Liver (tissue), 9 donors: ENCODE measurements around the gene PPP1R16B. TPM values are rescaled to one million over a fixed set of nuclear protein-coding genes. Genes with fewer than 3 reads are reported as not detected.

ENCODE experiments used
- DNase-seq: peaks from one replicate; pipeline ENCODE4 v3.0.0-alpha.2; 2017; ENCODE audit warnings: low spot score
- H3K27ac ChIP-seq, 2 donors: one replicate each; pipeline ENCODE4 v1.7.0; 2013; ENCODE audit warnings: inconsistent platforms in 2 of 2, low read length in 2 of 2, control low read depth in 1 of 2, low read depth in 1 of 2, mild to moderate bottlenecking in 1 of 2
- H3K27me3 ChIP-seq, 4 donors: one replicate each; pipeline versions ENCODE4 v1.6.1 to v1.7.0; 2013; ENCODE audit warnings: low read length in 3 of 4, inconsistent platforms in 1 of 4, mild to moderate bottlenecking in 1 of 4, moderate library complexity in 1 of 4; ENCODE audit not compliant: control insufficient read depth in 4 of 4, insufficient read depth in 4 of 4
- H3K36me3 ChIP-seq, 4 donors: one replicate each; pipeline versions ENCODE4 v1.6.1 to v1.7.0; 2013; ENCODE audit warnings: low read length in 3 of 4, mild to moderate bottlenecking in 3 of 4, low read depth in 1 of 4, moderate library complexity in 1 of 4; ENCODE audit not compliant: control insufficient read depth in 4 of 4, insufficient read depth in 3 of 4
- H3K4me1 ChIP-seq, 4 donors: one replicate each; pipeline versions ENCODE4 v1.6.1 to v1.7.0; 2013; ENCODE audit warnings: low read length in 3 of 4, mild to moderate bottlenecking in 3 of 4, moderate library complexity in 1 of 4; ENCODE audit not compliant: control insufficient read depth in 4 of 4, insufficient read depth in 4 of 4
- H3K4me3 ChIP-seq, 3 donors: one replicate each; pipeline versions ENCODE4 v1.6.1 to v1.7.0; 2013; ENCODE audit warnings: low read length in 3 of 3, control low read depth in 1 of 3, low read depth in 1 of 3, mild to moderate bottlenecking in 1 of 3
- H3K9ac ChIP-seq, 2 donors: one replicate each; pipeline ENCODE4 v1.7.0; 2013; ENCODE audit warnings: low read length in 2 of 2, mild to moderate bottlenecking in 2 of 2, moderate library complexity in 2 of 2, control low read depth in 1 of 2, low read depth in 1 of 2
- H3K9me3 ChIP-seq, 4 donors: one replicate each; pipeline versions ENCODE4 v1.6.1 to v1.7.0; 2013; ENCODE audit warnings: low read length in 3 of 4; ENCODE audit not compliant: control insufficient read depth in 4 of 4
- CTCF ChIP-seq: fragments of 150-350 bp; IDR thresholded peaks from 2 replicates; pipeline ENCODE4 v1.5.1; 2017; ENCODE audit warnings: improper control_type of control experiment, low read depth, low read length; ENCODE audit not compliant: missing input control
- EGR1 ChIP-seq, 2 donors: IDR thresholded peaks; 2 replicates each; pipeline ENCODE4 v1.6.1; 2016 to 2018; ENCODE audit warnings: antibody characterized with exemption in 2 of 2, low read depth in 2 of 2
- FOXA1 ChIP-seq: IDR thresholded peaks from 2 replicates; pipeline ENCODE4 v1.6.1; 2016; ENCODE audit warnings: antibody characterized with exemption
- HNF4A ChIP-seq, 2 donors: conservative IDR thresholded peaks; 2 replicates each; pipeline ENCODE4 v1.6.1; 2016; ENCODE audit warnings: antibody characterized with exemption in 2 of 2, mild to moderate bottlenecking in 2 of 2
- HNF4G ChIP-seq: IDR thresholded peaks from 2 replicates; pipeline ENCODE4 v1.6.1; 2016; ENCODE audit warnings: antibody characterized with exemption
- JUND ChIP-seq, 2 donors: IDR thresholded peaks; 2 replicates each; pipeline ENCODE4 v1.6.1; 2016; ENCODE audit warnings: antibody characterized with exemption in 2 of 2
- NR2F2 ChIP-seq: IDR thresholded peaks from 2 replicates; pipeline ENCODE4 v1.6.1; 2016; ENCODE audit warnings: antibody characterized with exemption
- RAD21 ChIP-seq, 2 donors: IDR thresholded peaks; 2 replicates each; pipeline ENCODE4 v1.6.1; 2016; ENCODE audit warnings: antibody characterized with exemption in 2 of 2, mild to moderate bottlenecking in 2 of 2
- RXRA ChIP-seq, 2 donors: IDR thresholded peaks; 2 replicates each; pipeline ENCODE4 v1.6.1; 2017 to 2018; ENCODE audit warnings: antibody characterized with exemption in 2 of 2, mild to moderate bottlenecking in 1 of 2
- SP1 ChIP-seq: IDR thresholded peaks from 2 replicates; pipeline ENCODE4 v1.6.1; 2018; ENCODE audit warnings: antibody characterized with exemption, mild to moderate bottlenecking
- YY1 ChIP-seq: IDR thresholded peaks from 2 replicates; pipeline ENCODE4 v1.6.1; 2016; ENCODE audit warnings: antibody characterized with exemption, mild to moderate bottlenecking
- WGBS: extraction: QIAGEN DNeasy Blood & Tissue Kit; methylation state at CpG from one replicate; pipeline ENCODE4 v1.1.7; 2013; 5-methylcytosine and 5-hydroxymethylcytosine counted together
- polyA plus RNA-seq, 2 donors: library from polyadenylated mRNA; stranded (reverse) in 1 of 2; unstranded in 1 of 2; fragments of 200-250 nt in 1 of 2; fragments of >200 nt in 1 of 2; fragmentation: Nextera tagmentation in 1 of 2; extraction: Ambion mirVana in 1 of 2; gene quantifications; one replicate each; pipeline versions ENCODE4 v1.2.1 to v1.2.3, GENCODE V29; 2013 to 2015
- total RNA-seq, 2 donors: library from RNA; depleted of rRNA; stranded (reverse); fragments of >200 nt; gene quantifications; one replicate each; pipeline ENCODE4 v1.2.3, GENCODE V29; 2014
- TF ChIP-seq, protein P1 (sequence below): IDR thresholded peaks from 2 replicates; pipeline ENCODE4 v1.6.1; 2016; ENCODE audit warnings: antibody characterized with exemption
- TF ChIP-seq, protein P2 (sequence below): IDR thresholded peaks from 2 replicates; pipeline ENCODE4 v1.6.1; 2016; ENCODE audit warnings: antibody characterized with exemption, mild to moderate bottlenecking
- donor health status: healthy.
- donor health status: healthy.
- donor health status: healthy.
- donor health status: healthy.
- donor health status: healthy.

The PPP1R16B gene
- total and polyA plus RNA-seq, 4 donors: 0.84 to 5.7 (median 1.2) TPM

- TF ChIP-seq CTCF (no peak), JUND (IDR thresholded peaks at IDR 0.05) (no peak), YY1 (no peak), HNF4G (no peak)
These were observed 83.6 kb downstream of the PPP1R16B start (continued) for GRCh38 chr20:38889050-38889449.

- WGBS: 83% methylated on average over 13 of the region's 13 CpGs
- H3K4me1 ChIP-seq: peaks cover 3 to 11% (median 5%) of the 10 kb centered on the region in 4 donors
- H3K27me3 ChIP-seq: no peaks in the 10 kb centered on the region
- no peak for DNase-seq
- no peak overlapping the region for H3K27ac ChIP-seq
- no peak overlapping the region for H3K4me3 ChIP-seq
- no peak overlapping the region for H3K9ac ChIP-seq
- TF ChIP-seq, protein P1, sequence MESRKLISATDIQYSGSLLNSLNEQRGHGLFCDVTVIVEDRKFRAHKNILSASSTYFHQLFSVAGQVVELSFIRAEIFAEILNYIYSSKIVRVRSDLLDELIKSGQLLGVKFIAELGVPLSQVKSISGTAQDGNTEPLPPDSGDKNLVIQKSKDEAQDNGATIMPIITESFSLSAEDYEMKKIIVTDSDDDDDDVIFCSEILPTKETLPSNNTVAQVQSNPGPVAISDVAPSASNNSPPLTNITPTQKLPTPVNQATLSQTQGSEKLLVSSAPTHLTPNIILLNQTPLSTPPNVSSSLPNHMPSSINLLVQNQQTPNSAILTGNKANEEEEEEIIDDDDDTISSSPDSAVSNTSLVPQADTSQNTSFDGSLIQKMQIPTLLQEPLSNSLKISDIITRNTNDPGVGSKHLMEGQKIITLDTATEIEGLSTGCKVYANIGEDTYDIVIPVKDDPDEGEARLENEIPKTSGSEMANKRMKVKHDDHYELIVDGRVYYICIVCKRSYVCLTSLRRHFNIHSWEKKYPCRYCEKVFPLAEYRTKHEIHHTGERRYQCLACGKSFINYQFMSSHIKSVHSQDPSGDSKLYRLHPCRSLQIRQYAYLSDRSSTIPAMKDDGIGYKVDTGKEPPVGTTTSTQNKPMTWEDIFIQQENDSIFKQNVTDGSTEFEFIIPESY: no peak
- TF ChIP-seq SP1: no peak
- no peak for TF ChIP-seq EGR1 (IDR thresholded peaks at IDR 0.05; ENCODE audit: low read depth in 2 of 2)
- no peak for TF ChIP-seq RXRA (IDR thresholded peaks at IDR 0.05)
- TF ChIP-seq NR2F2: no peak
- no peak for TF ChIP-seq JUND (IDR thresholded peaks at IDR 0.05)
- TF ChIP-seq RAD21 (IDR thresholded peaks at IDR 0.05): no peak
- TF ChIP-seq, protein P2, sequence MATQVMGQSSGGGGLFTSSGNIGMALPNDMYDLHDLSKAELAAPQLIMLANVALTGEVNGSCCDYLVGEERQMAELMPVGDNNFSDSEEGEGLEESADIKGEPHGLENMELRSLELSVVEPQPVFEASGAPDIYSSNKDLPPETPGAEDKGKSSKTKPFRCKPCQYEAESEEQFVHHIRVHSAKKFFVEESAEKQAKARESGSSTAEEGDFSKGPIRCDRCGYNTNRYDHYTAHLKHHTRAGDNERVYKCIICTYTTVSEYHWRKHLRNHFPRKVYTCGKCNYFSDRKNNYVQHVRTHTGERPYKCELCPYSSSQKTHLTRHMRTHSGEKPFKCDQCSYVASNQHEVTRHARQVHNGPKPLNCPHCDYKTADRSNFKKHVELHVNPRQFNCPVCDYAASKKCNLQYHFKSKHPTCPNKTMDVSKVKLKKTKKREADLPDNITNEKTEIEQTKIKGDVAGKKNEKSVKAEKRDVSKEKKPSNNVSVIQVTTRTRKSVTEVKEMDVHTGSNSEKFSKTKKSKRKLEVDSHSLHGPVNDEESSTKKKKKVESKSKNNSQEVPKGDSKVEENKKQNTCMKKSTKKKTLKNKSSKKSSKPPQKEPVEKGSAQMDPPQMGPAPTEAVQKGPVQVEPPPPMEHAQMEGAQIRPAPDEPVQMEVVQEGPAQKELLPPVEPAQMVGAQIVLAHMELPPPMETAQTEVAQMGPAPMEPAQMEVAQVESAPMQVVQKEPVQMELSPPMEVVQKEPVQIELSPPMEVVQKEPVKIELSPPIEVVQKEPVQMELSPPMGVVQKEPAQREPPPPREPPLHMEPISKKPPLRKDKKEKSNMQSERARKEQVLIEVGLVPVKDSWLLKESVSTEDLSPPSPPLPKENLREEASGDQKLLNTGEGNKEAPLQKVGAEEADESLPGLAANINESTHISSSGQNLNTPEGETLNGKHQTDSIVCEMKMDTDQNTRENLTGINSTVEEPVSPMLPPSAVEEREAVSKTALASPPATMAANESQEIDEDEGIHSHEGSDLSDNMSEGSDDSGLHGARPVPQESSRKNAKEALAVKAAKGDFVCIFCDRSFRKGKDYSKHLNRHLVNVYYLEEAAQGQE: no peak
- no peaks in the 10 kb centered on the region for H3K36me3 ChIP-seq
- H3K9me3 ChIP-seq: no peaks in the 10 kb centered on the region
These were observed 84.4 kb downstream of the PPP1R16B start for GRCh38 chr20:38889792-38890496.

DNA sequence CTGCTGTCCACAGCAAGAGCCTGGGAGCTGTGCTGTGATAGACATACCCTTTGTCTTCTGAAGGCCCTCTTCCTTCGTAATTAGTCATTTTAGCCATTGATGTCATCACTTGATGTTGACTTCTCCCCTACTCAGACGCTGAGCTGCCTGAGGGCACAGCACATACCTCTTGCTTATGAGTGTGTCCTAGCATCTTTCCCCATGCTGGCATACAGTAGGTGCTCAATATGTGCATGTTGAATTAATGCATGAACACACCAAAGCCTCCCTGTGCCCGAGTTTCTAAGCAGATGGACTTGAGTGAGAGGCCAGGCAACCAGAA lies 85.0 kb downstream of the PPP1R16B start:
- peaks cover 3 to 11% (median 5%) of the 10 kb centered on the region in 4 donors for H3K4me1 ChIP-seq
- no peaks in the 10 kb centered on the region for H3K36me3 ChIP-seq
- no peaks in the 10 kb centered on the region for H3K27me3 ChIP-seq
- no peak overlapping the region for H3K27ac ChIP-seq
- no peaks in the 10 kb centered on the region for H3K9me3 ChIP-seq
- TF ChIP-seq CTCF (no peak), HNF4A (conservative IDR thresholded peaks at IDR 0.05) (no peak), FOXA1 (no peak), HNF4G (no peak), SP1 (no peak)
- TF ChIP-seq, protein P2: no peak
- DNase-seq: no peak
- H3K4me3 ChIP-seq: no peak overlapping the region
- no peak overlapping the region for H3K9ac ChIP-seq
- WGBS: 88% methylated on average over 3 of the region's 3 CpGs
